ENCODE measurements around the gene TMEM267.
"Not testable (repeated sequence)": the region's sequence is repeated elsewhere in the genome, so short reads cannot be mapped to it uniquely, and the experiment has no call there.

Gene TMEM267, protein sequence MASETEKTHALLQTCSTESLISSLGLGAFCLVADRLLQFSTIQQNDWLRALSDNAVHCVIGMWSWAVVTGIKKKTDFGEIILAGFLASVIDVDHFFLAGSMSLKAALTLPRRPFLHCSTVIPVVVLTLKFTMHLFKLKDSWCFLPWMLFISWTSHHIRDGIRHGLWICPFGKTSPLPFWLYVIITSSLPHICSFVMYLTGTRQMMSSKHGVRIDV

DNA sequence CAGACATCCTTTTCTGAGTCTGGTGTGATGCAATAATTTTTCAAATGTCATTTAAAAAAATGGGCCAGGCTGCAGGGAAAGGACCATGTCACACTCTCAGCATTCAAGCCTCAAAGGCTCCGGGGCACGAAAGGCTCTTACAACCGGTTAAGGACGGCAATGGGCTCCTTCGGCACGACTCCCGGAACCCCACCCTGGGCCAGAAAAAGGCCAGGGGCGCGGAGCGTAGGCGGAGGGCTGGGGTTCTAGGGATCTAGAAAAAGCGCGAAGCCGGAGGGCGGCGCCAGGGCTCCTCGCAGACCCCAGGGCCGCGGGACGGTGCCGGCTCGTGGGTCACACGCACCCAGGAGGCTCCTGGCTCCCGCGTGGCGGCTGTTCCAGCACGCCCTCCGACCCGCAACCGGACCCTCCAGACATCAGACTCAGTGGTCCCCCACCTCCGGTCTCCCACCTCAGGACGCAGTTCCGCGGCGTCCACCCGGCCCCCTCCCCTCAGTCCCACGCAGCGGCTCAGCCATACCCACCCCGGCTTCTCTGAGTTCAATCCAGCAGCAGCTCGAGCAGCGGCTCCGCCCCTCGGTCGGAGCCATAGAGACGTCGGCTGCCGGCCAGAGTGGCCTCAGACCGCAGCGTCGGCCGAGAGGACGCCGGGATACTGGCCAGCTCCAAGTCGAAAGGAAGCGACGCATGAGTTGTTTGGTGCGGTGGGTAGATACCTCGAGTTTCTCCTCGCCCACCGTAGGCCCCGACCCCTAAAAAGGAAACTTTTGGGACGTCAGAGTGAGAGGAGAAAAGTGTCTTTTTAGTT lies at the start of gene TMEM267:
TSS of gene TMEM267 (minus strand) at position 568 of the 808 bp plus-strand sequence. CDS start 29,896 bp downstream, outside the sequence.
- peak; percentile 97 for DNase-seq (ENCODE audit: low spot score)

- no peak for DNase-seq (ENCODE audit: low spot score)
Measured at GRCh38 chr5:43530648-43531047, 47.0 kb upstream of the TMEM267 start.

GRCh38 chr5:43523662-43524072 lies 40.0 kb upstream of the TMEM267 start:
- DNase-seq (ENCODE audit: low spot score) = no peak

DNA sequence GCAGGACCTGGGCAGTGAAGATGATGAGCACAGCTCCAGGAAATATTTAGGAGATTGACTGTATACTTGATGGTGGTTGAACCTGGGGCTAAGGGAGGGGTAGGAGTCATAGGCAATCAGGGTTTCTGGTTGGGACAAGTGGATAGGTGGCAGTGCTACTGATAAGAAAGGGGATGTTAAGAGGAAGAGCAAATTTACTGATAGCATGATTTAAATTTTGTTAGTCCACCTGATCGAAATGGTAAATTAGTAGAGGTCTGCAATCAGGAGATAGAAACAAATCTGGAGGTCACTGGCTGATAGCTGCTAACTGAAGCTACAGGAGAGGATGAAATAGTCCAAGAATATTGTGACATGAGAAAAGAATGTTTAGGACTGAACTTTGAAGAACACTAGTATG lies 37.0 kb upstream of the TMEM267 start:
- no peak for DNase-seq (ENCODE audit: low spot score)

- peak; percentile 12 for DNase-seq (ENCODE audit: low spot score)
Measured at GRCh38 chr5:43515678-43516048, 32.0 kb upstream of the TMEM267 start.

GRCh38 chr5:43514816-43515677 lies 31.4 kb upstream of the TMEM267 start, which contains the start of gene C5orf34:
TSS of gene C5orf34 (minus strand) at chr5:43515148. CDS start at chr5:43509339, 5,809 bp downstream.
- peak; percentile 99 for DNase-seq (ENCODE audit: low spot score)

DNA sequence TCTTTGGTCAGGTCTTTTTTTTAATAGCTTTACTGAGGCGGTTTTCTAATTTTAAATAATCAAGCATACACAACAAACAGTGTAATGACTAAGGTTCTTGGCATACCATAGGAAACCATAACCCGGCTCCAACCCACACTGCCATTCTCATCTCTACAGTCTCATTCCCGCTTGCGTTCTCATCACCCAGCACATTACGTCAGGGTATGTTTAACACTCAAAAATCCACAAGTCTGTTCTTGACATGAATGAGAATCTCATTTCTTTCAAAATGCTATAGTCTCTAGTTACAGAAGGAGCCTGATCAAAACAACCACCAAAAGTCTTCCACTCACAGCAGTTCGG lies 30.8 kb upstream of the TMEM267 start:
- peak; percentile 34 for DNase-seq (ENCODE audit: low spot score)

GRCh38 chr5:43514025-43514424 lies 30.4 kb upstream of the TMEM267 start:
- no peak for DNase-seq (ENCODE audit: low spot score)

- DNase-seq (ENCODE audit: low spot score) = not testable (repeated sequence)
Measured at GRCh38 chr5:43511062-43511461, 27.4 kb upstream of the TMEM267 start.

GRCh38 chr5:43498581-43498980 lies 14.9 kb upstream of the TMEM267 start:
- no peak for DNase-seq (ENCODE audit: low spot score)

GRCh38 chr5:43497311-43498104 lies 13.8 kb upstream of the TMEM267 start:
- peak; percentile 17 for DNase-seq (ENCODE audit: low spot score)

GRCh38 chr5:43491326-43491725 lies 7.7 kb upstream of the TMEM267 start:
- no peak for DNase-seq (ENCODE audit: low spot score)

DNA sequence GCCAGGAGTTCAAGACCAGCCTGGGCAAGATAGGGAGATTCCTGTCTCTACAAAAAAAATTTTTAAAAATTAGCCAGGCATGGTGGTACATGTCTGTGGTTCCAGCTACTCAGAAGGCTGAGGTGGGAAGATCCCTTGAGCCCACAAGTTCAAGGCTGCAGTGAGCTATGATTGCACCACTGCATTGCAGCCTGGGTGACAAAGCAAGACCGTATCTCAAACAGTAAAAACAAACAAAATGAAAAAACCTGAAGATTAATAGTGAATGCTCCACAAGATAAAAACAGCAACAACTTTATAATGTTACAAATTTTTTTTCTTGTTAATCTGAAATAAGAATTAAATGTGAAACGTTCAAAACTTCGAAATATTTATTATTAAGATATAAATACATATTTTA lies 2.7 kb upstream of the TMEM267 start:
- no peak for DNase-seq (ENCODE audit: low spot score)

- DNase-seq (ENCODE audit: low spot score) = peak; percentile 42
Measured at GRCh38 chr5:43485406-43485805, 1.7 kb upstream of the TMEM267 start.

GRCh38 chr5:43484106-43484849 lies 613 bp upstream of the TMEM267 start:
- DNase-seq (ENCODE audit: low spot score) = peak; percentile 90

GRCh38 chr5:43482490-43483297 lies 971 bp downstream of the TMEM267 start:
- peak; percentile 36 for DNase-seq (ENCODE audit: low spot score)

DNA sequence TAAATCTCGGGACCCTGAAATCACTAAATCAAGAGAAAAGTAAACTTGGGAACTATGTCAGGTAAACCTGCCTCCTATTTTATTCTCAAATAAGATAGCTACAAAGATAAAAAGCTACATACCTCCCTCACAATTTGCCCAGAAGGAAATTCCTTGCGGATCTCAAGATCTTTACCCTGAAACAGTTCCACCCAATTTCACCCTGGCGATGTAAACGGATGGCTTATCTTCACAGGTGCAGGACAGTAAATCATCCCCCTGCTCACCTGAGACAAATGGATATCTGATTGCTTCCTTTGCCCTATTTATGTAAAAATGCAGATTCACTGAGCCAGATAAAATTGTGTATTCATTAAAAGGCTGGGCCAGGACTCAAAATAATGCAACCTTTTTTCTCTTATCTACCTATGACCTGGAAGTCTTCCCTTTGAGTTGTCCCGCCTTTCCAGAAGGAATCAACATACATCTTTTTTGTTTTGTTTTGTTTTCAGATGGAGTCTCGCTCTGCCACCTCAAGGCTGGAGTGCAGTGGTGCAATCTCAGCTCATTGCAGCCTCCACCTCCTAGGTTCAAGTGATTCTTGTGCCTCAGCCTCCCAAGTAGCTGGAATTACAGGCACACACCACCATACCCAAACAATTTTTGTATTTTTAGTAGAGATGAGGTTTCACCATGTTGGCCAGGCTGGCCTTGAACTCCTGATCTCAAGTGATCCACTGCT lies 13.8 kb downstream of the TMEM267 start:
- no peak for DNase-seq (ENCODE audit: low spot score)

DNA sequence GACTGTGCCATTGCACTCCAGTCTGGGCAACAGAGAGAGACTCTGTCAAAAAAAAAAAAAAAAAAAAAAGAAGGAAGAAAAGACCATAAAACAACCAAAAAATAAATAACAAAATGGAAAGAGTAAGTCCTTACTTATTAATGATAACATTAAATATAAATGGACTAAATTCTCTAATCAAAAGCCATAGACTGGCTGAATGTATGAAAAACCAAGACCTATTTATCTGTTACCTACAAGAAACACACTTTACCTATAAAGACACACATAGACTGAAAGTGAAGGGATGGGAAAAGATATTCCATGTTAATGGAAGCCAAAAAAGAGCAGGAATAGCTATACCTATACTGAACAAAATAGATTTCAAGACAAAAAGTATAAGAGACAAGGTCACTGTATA lies 16.6 kb downstream of the TMEM267 start:
- no peak for DNase-seq (ENCODE audit: low spot score)

DNA sequence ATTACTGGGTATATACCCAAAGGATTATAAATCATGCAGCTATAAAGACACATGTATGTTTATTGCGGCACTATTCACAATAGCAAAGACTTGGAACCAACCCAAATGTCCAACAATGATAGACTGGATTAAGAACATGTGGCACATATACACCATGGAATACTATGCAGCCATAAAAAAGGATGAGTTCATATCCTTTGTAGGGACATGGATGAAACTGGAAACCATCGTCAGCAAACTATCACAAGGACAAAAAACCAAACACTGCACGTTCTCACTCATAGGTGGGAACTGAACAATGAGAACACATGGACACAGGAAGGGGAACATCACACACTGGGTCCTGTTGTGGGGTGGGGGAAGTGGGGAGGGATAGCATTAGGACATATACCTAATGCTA lies 18.2 kb downstream of the TMEM267 start:
- not testable (repeated sequence) for DNase-seq (ENCODE audit: low spot score)
